ENCODE measurements around the gene FBXO17.
"Not testable (repeated sequence)": the region's sequence is repeated elsewhere in the genome, so short reads cannot be mapped to it uniquely, and the experiment has no call there.

Gene FBXO17

GRCh38 chr19:38975214-38975860 lies at the start of gene FBXO17:
Gene FBXO17 (minus strand): TSS chr19:38975742. CDS start chr19:38950319, 25,423 bp downstream.
- no peak for DNase-seq (ENCODE audit: low spot score)

GRCh38 chr19:39024875-39025641 lies 49.5 kb upstream of the FBXO17 start:
- no peak for DNase-seq (ENCODE audit: low spot score)

- DNase-seq (ENCODE audit: low spot score): no peak
These were observed 45.5 kb upstream of the FBXO17 start for GRCh38 chr19:39021063-39021462.

GRCh38 chr19:39017646-39018045 lies 42.1 kb upstream of the FBXO17 start:
- no peak for DNase-seq (ENCODE audit: low spot score)

GRCh38 chr19:39017026-39017425 lies 41.5 kb upstream of the FBXO17 start:
- no peak for DNase-seq (ENCODE audit: low spot score)

- no peak for DNase-seq (ENCODE audit: low spot score)
These were observed 38.5 kb upstream of the FBXO17 start for GRCh38 chr19:39014037-39014436.

- no peak for DNase-seq (ENCODE audit: low spot score)
These were observed 33.5 kb upstream of the FBXO17 start for GRCh38 chr19:39009001-39009400.

- DNase-seq (ENCODE audit: low spot score): no peak
These were observed 32.6 kb upstream of the FBXO17 start for GRCh38 chr19:39008137-39008536.

GRCh38 chr19:39007096-39007495 lies 31.6 kb upstream of the FBXO17 start:
- no peak for DNase-seq (ENCODE audit: low spot score)

- no peak for DNase-seq (ENCODE audit: low spot score)
These were observed 28.9 kb upstream of the FBXO17 start for GRCh38 chr19:39004403-39004802.

- DNase-seq (ENCODE audit: low spot score): no peak
These were observed 28.3 kb upstream of the FBXO17 start for GRCh38 chr19:39003796-39004195.

- DNase-seq (ENCODE audit: low spot score): no peak
These were observed 27.6 kb upstream of the FBXO17 start for GRCh38 chr19:39003188-39003587.

GRCh38 chr19:39001041-39001440 lies 25.5 kb upstream of the FBXO17 start:
- DNase-seq (ENCODE audit: low spot score): no peak

GRCh38 chr19:38997576-38997975 lies 22.0 kb upstream of the FBXO17 start:
- not testable (repeated sequence) for DNase-seq (ENCODE audit: low spot score)

GRCh38 chr19:38993271-38993670 lies 17.7 kb upstream of the FBXO17 start:
- no peak for DNase-seq (ENCODE audit: low spot score)

GRCh38 chr19:38990949-38991697 lies 15.6 kb upstream of the FBXO17 start:
- no peak for DNase-seq (ENCODE audit: low spot score)

- DNase-seq (ENCODE audit: low spot score): not testable (repeated sequence)
These were observed 14.1 kb upstream of the FBXO17 start for GRCh38 chr19:38989614-38990013.

GRCh38 chr19:38989066-38989605 lies 13.6 kb upstream of the FBXO17 start:
- no peak for DNase-seq (ENCODE audit: low spot score)

GRCh38 chr19:38988627-38989026 lies 13.1 kb upstream of the FBXO17 start:
- DNase-seq (ENCODE audit: low spot score): not testable (repeated sequence)

- not testable (repeated sequence) for DNase-seq (ENCODE audit: low spot score)
These were observed 12.2 kb upstream of the FBXO17 start for GRCh38 chr19:38987745-38988144.

GRCh38 chr19:38985262-38985661 lies 9.7 kb upstream of the FBXO17 start:
- no peak for DNase-seq (ENCODE audit: low spot score)

- no peak for DNase-seq (ENCODE audit: low spot score)
These were observed 5.2 kb upstream of the FBXO17 start for GRCh38 chr19:38980583-38981374.
